Gastrocnemius medialis (tissue), 4 donors: Measurements from ENCODE around the gene CTU2. TPM values are rescaled to one million over a fixed set of nuclear protein-coding genes. Genes with fewer than 3 reads are reported as not detected.

Experiments
- ATAC-seq, 2 donors: fragments of 150-250 bp; one replicate each; pipeline ENCODE4 v1.9.1; 2016
- DNase-seq, 2 donors: peaks; one replicate each; pipeline ENCODE4 v3.0.0-alpha.2; 2019
- H3K27ac ChIP-seq, 4 donors: fragments of 200-600 bp; sonication (generic); 1 replicate in 1 of 4; 2 replicates in 3 of 4; pipeline ENCODE4 v1.5.1; 2016 to 2018; ENCODE audit warnings: mild to moderate bottlenecking in 2 of 4, moderate library complexity in 1 of 4
- H3K27me3 ChIP-seq, 3 donors: fragments of 200-600 bp; sonication (generic) in 2 of 3; 1 replicate in 1 of 3; 2 replicates in 2 of 3; pipeline versions ENCODE4 v1.5.1 to v1.6.0; 2016 to 2019; ENCODE audit warnings: mild to moderate bottlenecking in 1 of 3, moderate library complexity in 1 of 3
- H3K36me3 ChIP-seq, 2 donors: fragments of 200-600 bp; sonication (generic) in 1 of 2; one replicate each; pipeline ENCODE4 v1.5.1; 2017 to 2018
- H3K4me1 ChIP-seq, 2 donors: fragments of 200-600 bp; sonication (generic) in 1 of 2; one replicate each; pipeline ENCODE4 v1.5.1; 2016 to 2017; ENCODE audit warnings: mild to moderate bottlenecking in 2 of 2
- H3K4me3 ChIP-seq, 4 donors: fragments of 200-600 bp; sonication (generic) in 3 of 4; 1 replicate in 1 of 4; 2 replicates in 3 of 4; pipeline ENCODE4 v1.5.1; 2016 to 2019; ENCODE audit warnings: mild to moderate bottlenecking in 2 of 4
- H3K9me3 ChIP-seq, 3 donors: fragments of 200-600 bp; sonication (generic) in 2 of 3; 1 replicate in 1 of 3; 2 replicates in 2 of 3; pipeline ENCODE4 v1.5.1; 2016 to 2019
- CTCF ChIP-seq, 5 experiments: fragments of 450-650 bp in 3 of 5; fragments of 200-600 bp in 2 of 5; sonication (generic) in 2 of 5; IDR thresholded peaks in 4 of 5; conservative IDR thresholded peaks in 1 of 5; 1 replicate in 4 of 5; 2 replicates in 1 of 5; pipeline ENCODE4 v1.5.1; 2016 to 2019; ENCODE audit warnings: antibody characterized with exemption in 5 of 5, mild to moderate bottlenecking in 3 of 5, moderate library complexity in 3 of 5
- POLR2A ChIP-seq, 2 donors: fragments of 450-650 bp; IDR thresholded peaks; one replicate each; pipeline ENCODE4 v1.6.1; 2017; ENCODE audit warnings: antibody characterized with exemption in 2 of 2, mild to moderate bottlenecking in 2 of 2, moderate library complexity in 2 of 2
- in situ Hi-C, 4 donors: fragments of 200-750 bp; cut with MboI; loops; one replicate each; pipeline versions ENCODE4 v1.15.0 to v1.8.0; 2017; ENCODE audit warnings: low sequenced_read_pairs in 4 of 4
- intact Hi-C: fragments of 100-400 bp; cut with DNase I; formaldehyde crosslinking; loops from one replicate; pipeline ENCODE4 v1.15.1; 2023; ENCODE audit warnings: low total_unique reads
- microRNA-seq, 2 donors: library from miRNA; unstranded; fragments of <30 nt; microRNA quantifications; one replicate each; pipeline ENCODE4, GENCODE V29; 2016; ENCODE audit warnings: borderline replicate concordance in 2 of 2
- total RNA-seq, 4 donors: library from RNA; depleted of rRNA; stranded (reverse); fragments of >200 nt; gene quantifications; one replicate each; pipeline versions ENCODE4 v1.1.0 to v1.2.3, GENCODE V29; 2016

The CTU2 gene
- total RNA-seq, 4 donors from 2014 or later = 11.1 to 17.7 (median 14.1) TPM

DNA sequence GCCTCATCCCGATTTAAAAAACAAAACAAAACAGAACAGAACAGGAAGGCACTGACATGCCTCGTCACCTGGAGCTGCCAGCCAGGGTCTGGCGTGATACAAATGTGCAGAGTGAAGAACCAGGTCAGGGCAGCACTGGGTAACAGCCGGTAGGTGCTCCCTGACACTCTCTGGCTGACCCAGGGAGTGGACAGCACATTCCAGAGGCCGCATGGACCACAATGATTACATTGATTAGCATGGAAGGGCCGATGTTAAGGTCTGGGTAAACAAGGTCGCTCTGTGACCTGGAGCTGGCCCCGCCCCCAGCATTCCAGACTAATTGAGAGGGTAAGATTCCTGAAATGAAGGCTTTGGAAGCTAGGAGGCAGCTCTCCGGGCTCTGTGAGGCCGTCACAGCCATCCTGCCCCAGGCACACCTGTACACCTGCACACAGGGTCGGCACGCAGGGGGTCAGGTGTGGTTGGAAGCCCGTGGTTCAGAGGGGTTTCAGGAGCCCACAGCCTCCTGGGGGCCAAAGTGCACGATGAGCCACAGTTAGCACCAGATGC is 57.3 kb downstream of the CTU2 start:
- intact Hi-C loops (no loop called here), in situ Hi-C loops (no loop called here)
- H3K27ac ChIP-seq = no peak overlapping the region
- H3K36me3 ChIP-seq = no peaks in the 10 kb centered on the region
- DNase-seq (no peak), ATAC-seq (no peak)
- H3K27me3 ChIP-seq = peaks cover 0 to 14% (median 9%) of the 10 kb centered on the region in 3 donors
- H3K4me3 ChIP-seq = no peak overlapping the region
- H3K4me1 ChIP-seq = peaks cover 3 to 8% of the 10 kb centered on the region in 2 donors
- no peak for TF ChIP-seq POLR2A (IDR thresholded peaks at IDR 0.05)
- TF ChIP-seq CTCF (IDR thresholded peaks at IDR 0.05 in 4 of 5, conservative IDR thresholded peaks at IDR 0.05 in 1 of 5) = no peak
- H3K9me3 ChIP-seq = no peaks in the 10 kb centered on the region

GRCh38 chr16:88764080-88764479 is 57.8 kb downstream of the CTU2 start:
- intact Hi-C loops = no loop called here
- ATAC-seq (no peak), DNase-seq (no peak)
- Histone ChIP-seq H3K27me3 (peaks cover 0 to 15% (median 4%) of the 10 kb centered on the region in 3 donors), H3K4me1 (peaks cover 5 to 11% of the 10 kb centered on the region in 2 donors), H3K9me3 (no peaks in the 10 kb centered on the region), H3K36me3 (no peaks in the 10 kb centered on the region), H3K27ac (no peak overlapping the region), H3K4me3 (no peak overlapping the region)
- in situ Hi-C loops = no loop called here
- no peak for TF ChIP-seq POLR2A (IDR thresholded peaks at IDR 0.05)
- TF ChIP-seq CTCF (IDR thresholded peaks at IDR 0.05 in 4 of 5, conservative IDR thresholded peaks at IDR 0.05 in 1 of 5) = no peak

DNA sequence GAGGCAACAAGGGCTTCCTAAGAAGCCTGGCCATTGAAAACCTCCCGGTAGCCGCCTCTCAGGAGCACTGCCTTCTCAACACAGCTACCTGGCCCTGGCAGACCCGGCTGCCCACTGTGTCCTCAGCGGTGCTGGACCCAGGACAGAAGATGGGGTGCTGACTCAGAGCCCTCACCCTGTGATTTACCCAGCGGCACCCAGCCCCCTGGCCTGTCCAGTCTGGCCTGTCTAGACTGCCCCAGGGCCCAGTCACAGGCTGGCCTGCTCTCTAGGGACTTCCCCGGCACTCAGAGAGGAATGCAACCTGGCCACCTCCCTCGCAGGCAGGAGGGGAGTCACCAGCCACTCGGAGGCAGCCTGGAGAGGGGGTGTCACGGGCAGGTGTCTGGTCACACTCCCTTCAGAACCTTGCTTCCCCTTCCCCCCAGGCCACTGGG is 58.6 kb downstream of the CTU2 start:
- in situ Hi-C loops (no loop called here), intact Hi-C loops (no loop called here)
- H3K9me3 ChIP-seq = no peaks in the 10 kb centered on the region
- ATAC-seq (no peak), DNase-seq (no peak)
- no peak overlapping the region for H3K27ac ChIP-seq
- H3K36me3 ChIP-seq = no peaks in the 10 kb centered on the region
- no peak overlapping the region for H3K4me3 ChIP-seq
- peaks cover 5 to 17% of the 10 kb centered on the region in 2 donors for H3K4me1 ChIP-seq
- TF ChIP-seq CTCF (IDR thresholded peaks at IDR 0.05 in 4 of 5, conservative IDR thresholded peaks at IDR 0.05 in 1 of 5) (no peak), POLR2A (IDR thresholded peaks at IDR 0.05) (no peak)
- peaks cover 2 to 13% (median 3%) of the 10 kb centered on the region in 3 donors for H3K27me3 ChIP-seq

Small RNA genes within 50 kb of the gene (microRNA-seq; reads per million reads assigned to microRNA genes)
- gene MIR4722 = 0 reads per million in 2 donors

Other genes with a start within 250 kb of the CTU2 start
- 10 to 100 TPM; 10.9 to 20.5 (median 18.4) TPM for gene ZC3H18, start 136.1 kb upstream of the CTU2 start, total RNA-seq
- not detected for gene IL17C, start 67.9 kb upstream of the CTU2 start, total RNA-seq
- 10 to 100 TPM in 3 of 4 donors, 1 to 10 TPM in 1; 5.1 to 33.2 (median 28.7) TPM for gene CYBA, start 55.5 kb upstream of the CTU2 start, total RNA-seq
- gene MVD, start 43.4 kb upstream of the CTU2 start, total RNA-seq = 10 to 100 TPM in 3 of 4 donors, 1 to 10 TPM in 1; 9.0 to 16.3 (median 13.4) TPM
- 1 to 10 TPM; 1.2 to 2.2 (median 1.6) TPM for gene SNAI3, start 20.0 kb upstream of the CTU2 start, total RNA-seq
- 10 to 100 TPM; 22.9 to 32.5 (median 26.1) TPM for gene RNF166, start 95 bp upstream of the CTU2 start, total RNA-seq
- 10 to 100 TPM in 3 of 4 donors, 1 to 10 TPM in 1; 9.0 to 37.0 (median 16.5) TPM for gene PIEZO1, start 78.7 kb downstream of the CTU2 start, total RNA-seq
- gene CDT1, start 97.3 kb downstream of the CTU2 start, total RNA-seq = 1 to 10 TPM in 1 of 4 donors, under 1 TPM in 2, not detected in 1; 0.31 to 2.5 (median 0.42) TPM
- 10 to 100 TPM; 56.2 to 78.7 (median 62.4) TPM for gene APRT, start 105.4 kb downstream of the CTU2 start, total RNA-seq
- 10 to 100 TPM in 2 of 4 donors, 1 to 10 TPM in 2; 8.8 to 14.7 (median 10.0) TPM for gene GALNS, start 150.4 kb downstream of the CTU2 start, total RNA-seq
- gene TRAPPC2L, start 150.6 kb downstream of the CTU2 start, total RNA-seq = 10 to 100 TPM; 17.8 to 27.9 (median 20.5) TPM
- gene PABPN1L, start 160.2 kb downstream of the CTU2 start, total RNA-seq = not detected